Effector memory CD4-positive, alpha-beta T cell (primary cell): Measurements from ENCODE around the gene TMEM98.
"Not testable (repeated sequence)": the region's sequence is repeated elsewhere in the genome, so short reads cannot be mapped to it uniquely, and the experiment has no call there.

Experiments
- DNase-seq, 3 donors: peaks; one replicate each; pipeline ENCODE4 v3.0.0-alpha.2; 2020
- H3K27ac ChIP-seq: 2 replicates; pipeline ENCODE4 v1.7.0; 2013; ENCODE audit warnings: mild to moderate bottlenecking, low read length, moderate library complexity; ENCODE audit not compliant: insufficient read depth, poor library complexity, severe bottlenecking
- H3K27me3 ChIP-seq: replicated peaks from 2 replicates; pipeline ENCODE4 v1.7.0; 2013; ENCODE audit warnings: mild to moderate bottlenecking, low read length; ENCODE audit not compliant: insufficient read depth, control insufficient read depth, poor library complexity, severe bottlenecking
- H3K36me3 ChIP-seq: 2 replicates; pipeline ENCODE4 v1.7.0; 2013; ENCODE audit warnings: mild to moderate bottlenecking, low read length, moderate library complexity; ENCODE audit not compliant: control insufficient read depth, insufficient read depth
- H3K4me1 ChIP-seq: 2 replicates; pipeline ENCODE4 v1.7.0; 2013; ENCODE audit warnings: low read length, mild to moderate bottlenecking; ENCODE audit not compliant: control insufficient read depth, insufficient read depth, poor library complexity, severe bottlenecking
- H3K4me3 ChIP-seq: 2 replicates; pipeline ENCODE4 v1.7.0; 2013; ENCODE audit warnings: low read length, low read depth, mild to moderate bottlenecking; ENCODE audit not compliant: insufficient read depth, poor library complexity, severe bottlenecking
- H3K9me3 ChIP-seq: 2 replicates; pipeline ENCODE4 v1.7.0; 2013; ENCODE audit warnings: mild to moderate bottlenecking, low read length, moderate library complexity; ENCODE audit not compliant: control insufficient read depth

Gene TMEM98

GRCh38 chr17:32926789-32927188, 1.2 kb upstream of the TMEM98 start:
- H3K36me3 ChIP-seq, result not testable (repeated sequence)

GRCh38 chr17:32927201-32927723, 691 bp upstream of the TMEM98 start:
- H3K9me3 ChIP-seq, result no peaks in the 10 kb centered on the region
- peaks cover 9% of the 10 kb centered on the region for H3K27me3 ChIP-seq
- H3K27ac ChIP-seq, result no peak overlapping the region
- peaks cover 4% of the 10 kb centered on the region for H3K4me1 ChIP-seq
- DNase-seq, result no peak
- no peaks in the 10 kb centered on the region for H3K36me3 ChIP-seq
- no peak overlapping the region for H3K4me3 ChIP-seq

More at GRCh38 chr17:32926789-32927188, 1.2 kb upstream of the TMEM98 start:
- not testable (repeated sequence) for H3K4me1 ChIP-seq, H3K9me3 ChIP-seq, DNase-seq, H3K27me3 ChIP-seq, H3K27ac ChIP-seq, H3K4me3 ChIP-seq

GRCh38 chr17:32928586-32929535, 908 bp downstream of the TMEM98 start:
- Histone ChIP-seq H3K27me3 (peaks cover 9% of the 10 kb centered on the region), H3K4me3 (no peak overlapping the region), H3K4me1 (peaks cover 4% of the 10 kb centered on the region), H3K9me3 (no peaks in the 10 kb centered on the region), H3K27ac (no peak overlapping the region), H3K36me3 (no peaks in the 10 kb centered on the region)
- DNase-seq, result no peak

GRCh38 chr17:32929588-32929987, 1.6 kb downstream of the TMEM98 start:
- H3K27me3 ChIP-seq, result peaks cover 9% of the 10 kb centered on the region
- no peaks in the 10 kb centered on the region for H3K9me3 ChIP-seq
- no peak overlapping the region for H3K4me3 ChIP-seq
- H3K27ac ChIP-seq, result no peak overlapping the region
- no peaks in the 10 kb centered on the region for H3K36me3 ChIP-seq
- no peak for DNase-seq
- peaks cover 4% of the 10 kb centered on the region for H3K4me1 ChIP-seq

- Histone ChIP-seq H3K4me1 (peaks cover 4% of the 10 kb centered on the region), H3K4me3 (no peak overlapping the region), H3K9me3 (no peaks in the 10 kb centered on the region), H3K27me3 (peaks cover 9% of the 10 kb centered on the region), H3K36me3 (no peaks in the 10 kb centered on the region), H3K27ac (no peak overlapping the region)
- DNase-seq, result no peak
Measured at GRCh38 chr17:32930512-32930911, 2.6 kb downstream of the TMEM98 start.

GRCh38 chr17:32931686-32932085, 3.7 kb downstream of the TMEM98 start:
- H3K36me3 ChIP-seq, result no peaks in the 10 kb centered on the region
- no peak for DNase-seq
- no peak overlapping the region for H3K4me3 ChIP-seq
- no peaks in the 10 kb centered on the region for H3K9me3 ChIP-seq
- H3K4me1 ChIP-seq, result peaks cover 4% of the 10 kb centered on the region
- H3K27ac ChIP-seq, result no peak overlapping the region
- peaks cover 9% of the 10 kb centered on the region for H3K27me3 ChIP-seq

- Histone ChIP-seq H3K4me1 (peaks cover 4% of the 10 kb centered on the region), H3K9me3 (no peaks in the 10 kb centered on the region), H3K27ac (no peak overlapping the region), H3K36me3 (no peaks in the 10 kb centered on the region), H3K4me3 (no peak overlapping the region), H3K27me3 (peaks cover 3% of the 10 kb centered on the region)
- DNase-seq, result no peak
Measured at GRCh38 chr17:32933881-32934280, 5.9 kb downstream of the TMEM98 start.

GRCh38 chr17:32935726-32936125, 7.8 kb downstream of the TMEM98 start:
- Histone ChIP-seq H3K4me1 (peaks cover 4% of the 10 kb centered on the region), H3K27ac (no peak overlapping the region), H3K27me3 (no peaks in the 10 kb centered on the region), H3K4me3 (no peak overlapping the region), H3K9me3 (no peaks in the 10 kb centered on the region), H3K36me3 (no peaks in the 10 kb centered on the region)
- no peak for DNase-seq

- no peaks in the 10 kb centered on the region for H3K36me3 ChIP-seq
- H3K4me1 ChIP-seq, result peaks cover 4% of the 10 kb centered on the region
- no peak overlapping the region for H3K27ac ChIP-seq
- no peak for DNase-seq
- no peaks in the 10 kb centered on the region for H3K9me3 ChIP-seq
- H3K27me3 ChIP-seq, result no peaks in the 10 kb centered on the region
- no peak overlapping the region for H3K4me3 ChIP-seq
Measured at GRCh38 chr17:32936186-32936893, 8.4 kb downstream of the TMEM98 start.
